Measurements from ENCODE around the gene SLC15A3.

Gene SLC15A3
- 188 to 975 (median 468) reads per million in 18 experiments for total RNA-seq

DNA sequence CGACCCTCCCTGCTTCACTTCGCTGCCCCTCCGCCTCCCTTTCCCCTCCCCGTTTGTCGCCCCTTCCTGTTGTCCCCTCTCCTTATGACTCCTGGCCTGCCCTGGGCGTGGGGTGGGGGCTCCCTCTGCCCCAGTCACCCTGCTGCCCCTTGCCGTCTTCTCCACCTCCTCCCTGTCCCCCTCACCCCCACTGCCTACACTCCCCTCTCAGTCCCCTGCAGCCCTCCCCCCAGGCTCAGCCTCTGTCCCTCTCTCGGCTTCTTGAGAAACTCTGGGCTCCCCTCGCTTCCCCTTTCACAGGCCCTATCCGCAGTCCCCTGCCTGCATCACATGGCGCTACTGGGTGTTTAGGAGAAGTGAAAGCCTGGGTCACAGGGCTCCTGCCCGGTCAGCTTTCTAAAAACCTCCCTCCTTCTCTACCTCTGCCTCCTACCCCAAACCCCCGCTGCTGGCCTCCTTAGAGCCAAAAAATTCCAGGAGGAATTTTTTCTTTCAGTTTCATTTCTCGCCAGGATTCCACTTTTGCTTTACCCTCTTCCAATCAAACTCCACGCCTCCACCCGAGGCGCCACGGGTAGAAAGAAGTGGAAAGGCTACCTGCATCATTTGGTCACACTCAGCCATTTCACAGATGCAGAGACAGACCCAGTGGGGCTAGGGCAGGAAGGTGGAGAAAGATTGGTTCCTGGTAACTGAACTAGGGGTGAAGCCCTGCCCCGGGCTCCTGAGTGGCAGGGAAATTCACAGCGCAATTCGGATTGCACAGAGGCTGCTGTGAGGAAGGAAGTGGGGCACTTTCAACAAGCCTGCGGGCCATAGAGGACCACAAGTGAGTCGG, at the start of gene SLC15A3:
Gene SLC15A3 (minus strand): TSS at position 273 of the 838 bp plus-strand sequence. CDS start 625 bp downstream, outside the sequence.
- peak; percentile 96 to 97 for DNase-seq

- no peak for DNase-seq
These were observed 48.5 kb upstream of the SLC15A3 start for GRCh38 chr11:61000426-61000825.

GRCh38 chr11:60996381-60997138, 44.6 kb upstream of the SLC15A3 start:
- peak; percentile 32 to 45 for DNase-seq

GRCh38 chr11:60995798-60996197, 43.8 kb upstream of the SLC15A3 start:
- DNase-seq = peak; percentile 60 to 85

DNA sequence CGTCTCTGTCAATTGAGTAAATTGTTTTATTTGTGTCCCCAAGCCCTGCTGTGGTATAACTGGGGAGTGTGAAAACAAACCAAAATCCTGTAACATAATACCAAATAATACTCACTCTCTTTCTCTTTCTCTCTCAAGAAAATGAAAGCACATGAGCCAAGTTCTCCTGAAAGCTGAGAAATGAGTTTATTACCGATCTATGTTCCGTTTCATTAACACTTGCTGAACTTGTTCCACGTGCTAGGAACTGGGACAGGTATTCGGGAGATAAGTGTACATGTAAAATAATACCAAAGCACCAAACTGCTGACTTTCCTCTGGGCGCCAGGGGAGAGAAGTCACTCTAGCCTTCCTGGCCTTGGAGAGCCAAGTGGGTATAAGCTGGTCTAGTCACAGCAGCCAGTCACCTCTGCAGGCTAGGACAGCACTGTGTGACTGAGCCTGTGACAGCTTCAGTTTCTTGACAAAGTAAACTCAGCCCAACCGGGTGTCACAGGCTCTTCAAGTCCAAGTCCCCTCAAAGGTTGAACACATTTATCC, 42.6 kb upstream of the SLC15A3 start:
- no peak for DNase-seq

GRCh38 chr11:60993615-60994014, 41.6 kb upstream of the SLC15A3 start:
- no peak for DNase-seq

- DNase-seq = peak in 1 of 2 donors; percentile 24
These were observed 41.0 kb upstream of the SLC15A3 start for GRCh38 chr11:60992842-60993409.

DNA sequence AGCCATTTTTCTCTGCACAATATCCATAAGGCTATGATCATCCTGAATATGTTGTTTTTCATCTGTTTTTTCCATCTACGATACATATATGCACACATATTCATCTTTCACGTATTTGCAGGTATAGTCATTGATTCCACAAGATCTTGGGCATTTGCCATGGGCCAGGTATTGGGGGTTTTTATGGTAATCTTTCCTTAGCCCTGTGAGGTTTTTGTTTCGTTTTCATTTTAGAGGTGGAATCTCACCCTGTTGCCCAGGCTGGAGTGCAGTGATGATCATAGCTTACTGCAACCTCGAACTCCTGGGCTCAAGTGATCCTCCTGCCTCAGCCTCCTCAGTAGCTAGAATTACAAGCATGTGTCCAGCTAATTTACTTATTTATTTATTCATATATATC, 39.5 kb upstream of the SLC15A3 start:
- DNase-seq = no peak

- peak; percentile 85 to 92 for DNase-seq
These were observed 37.2 kb upstream of the SLC15A3 start for GRCh38 chr11:60989093-60989650.

DNA sequence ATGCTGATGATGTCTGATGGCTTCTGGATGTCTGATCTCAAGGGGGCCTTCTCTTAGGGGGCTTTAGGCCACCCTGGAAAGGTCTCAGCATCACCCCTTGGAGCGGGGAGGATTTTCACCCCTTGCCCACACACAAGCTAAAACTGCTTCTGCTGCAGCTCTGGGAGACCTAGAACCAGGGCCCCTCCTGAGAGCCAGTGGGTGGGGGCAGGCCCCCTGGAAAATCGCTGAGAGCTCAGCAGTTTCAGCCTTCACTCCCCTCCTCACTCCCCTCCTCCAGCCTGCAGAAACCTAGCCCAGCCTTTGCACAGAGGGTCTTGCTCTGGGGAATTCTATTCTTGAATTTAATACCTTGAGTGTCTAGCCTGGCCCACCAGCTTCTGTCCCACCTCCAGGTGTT, 36.7 kb upstream of the SLC15A3 start:
- no peak for DNase-seq

DNA sequence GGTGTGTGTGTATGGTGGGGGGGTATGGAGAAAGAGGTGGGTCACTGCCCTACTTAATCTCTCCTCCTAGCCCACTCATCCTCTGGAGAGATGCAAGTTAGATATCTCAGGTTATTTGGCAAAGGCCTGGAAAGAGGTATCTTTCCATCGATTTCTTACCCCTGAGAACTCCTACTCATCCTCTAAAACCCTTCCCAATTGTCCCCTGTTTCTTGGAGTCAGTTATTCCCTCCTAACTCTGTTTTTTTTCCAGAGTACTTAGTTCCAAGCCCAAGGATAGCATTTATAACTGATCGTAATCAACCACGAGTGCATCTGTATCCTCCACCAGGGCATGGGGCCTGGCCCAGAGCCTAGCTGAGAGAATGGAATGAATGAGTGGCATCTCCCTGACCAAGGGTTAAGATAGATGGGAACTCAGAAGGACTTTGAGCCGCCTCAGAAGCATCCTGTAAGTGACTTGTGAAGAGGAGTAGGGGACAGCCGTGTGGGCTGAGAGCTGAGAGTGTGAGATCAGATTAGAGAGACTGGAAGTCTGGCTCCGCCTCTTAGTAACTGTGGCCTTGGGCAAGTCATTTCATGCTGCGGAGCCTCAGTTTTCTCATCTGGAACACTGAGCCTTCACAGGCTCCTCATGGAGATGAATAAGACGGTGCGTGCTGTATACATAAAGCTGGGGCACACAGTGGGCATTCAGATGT, 35.8 kb upstream of the SLC15A3 start:
- peak in 1 of 2 donors; percentile 62 for DNase-seq

GRCh38 chr11:60985991-60986915, 34.3 kb upstream of the SLC15A3 start:
- DNase-seq = peak; percentile 90 to 97

GRCh38 chr11:60985501-60985900, 33.5 kb upstream of the SLC15A3 start:
- DNase-seq = no peak

GRCh38 chr11:60984636-60985035, 32.7 kb upstream of the SLC15A3 start:
- DNase-seq = no peak

- no peak for DNase-seq
These were observed 32.2 kb upstream of the SLC15A3 start for GRCh38 chr11:60984149-60984548.

- peak in 1 of 2 donors; percentile 55 for DNase-seq
These were observed 30.2 kb upstream of the SLC15A3 start for GRCh38 chr11:60982184-60982583.

DNA sequence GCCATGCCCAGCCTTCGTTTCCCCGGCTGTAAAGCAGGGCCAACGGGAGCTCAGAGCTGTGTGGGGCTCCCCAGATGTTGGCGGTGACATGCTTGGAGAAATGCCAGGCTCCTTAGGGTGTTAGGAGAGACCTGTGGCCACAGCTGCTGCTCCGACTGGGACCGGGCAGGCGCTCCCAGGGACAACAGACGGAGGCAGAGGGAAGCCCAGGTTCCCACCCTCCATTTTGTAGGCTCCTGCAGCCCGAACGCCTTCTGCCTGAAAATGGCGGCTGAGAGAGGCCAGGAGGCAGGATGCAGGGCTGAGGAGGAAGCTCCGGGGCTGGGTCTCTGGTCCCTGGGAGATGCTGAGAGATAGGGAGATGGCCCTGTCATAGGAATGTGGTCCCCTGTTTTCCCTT, 29.5 kb upstream of the SLC15A3 start:
- DNase-seq = no peak

GRCh38 chr11:60978546-60979380, 26.8 kb upstream of the SLC15A3 start:
- peak; percentile 95 to 98 for DNase-seq

DNA sequence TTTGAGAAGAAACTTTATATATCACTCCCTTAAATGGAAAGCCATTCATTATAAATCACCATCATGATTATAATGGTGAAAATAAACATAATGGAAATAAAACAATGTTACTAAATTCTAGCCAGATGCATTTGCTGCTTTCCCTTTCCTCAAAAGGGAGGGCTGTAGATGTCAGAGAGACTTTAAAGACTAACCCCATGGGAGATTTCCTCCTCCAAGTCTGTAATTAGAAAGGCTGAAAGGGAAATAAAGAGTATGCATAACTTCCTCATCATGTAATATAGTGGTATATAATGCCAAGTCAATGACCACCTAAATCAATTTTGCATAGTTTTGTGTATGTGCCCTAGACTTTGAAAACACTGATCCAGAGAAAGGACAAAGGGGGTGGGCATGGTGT, 25.9 kb upstream of the SLC15A3 start:
- DNase-seq = no peak

- DNase-seq = no peak
These were observed 25.2 kb upstream of the SLC15A3 start for GRCh38 chr11:60977224-60977623.

Measured in inflammatory macrophage (primary cell).